HCT116 (cell line): ENCODE results near the gene NUDT11. TPM values are rescaled to one million over a fixed set of nuclear protein-coding genes. Genes with fewer than 3 reads are reported as not detected.
A peak's percentile ranks its signal among the peaks of the same experiment; 100 is the strongest.

Experiments used
- ATAC-seq: fragments of 200-7000 bp; cut with Tn5 transposase; 2 replicates; pipeline ENCODE4 v1.9.1; 2020; ENCODE audit warnings: mild to moderate bottlenecking, moderate library complexity
- BruUV-seq: library from RNA; stranded (reverse); fragments of 400-500 nt; replicated peaks from 2 replicates; lab custom pipeline; 2021; lab: Mats Ljungman, UMichigan
- CTCF ChIA-PET: fragments of 300-600 bp; sonication (Branson Sonifier 250); formaldehyde crosslinking; loops from one replicate; lab custom pipeline; 2021; ENCODE audit warnings: antibody characterized with exemption; lab: Charles Lee
- POLR2A ChIA-PET: fragments of 300-600, 350-600 bp; sonication (Branson Sonifier 250); formaldehyde crosslinking; loops from one replicate; lab custom pipeline; 2021; ENCODE audit warnings: antibody characterized with exemption; lab: Charles Lee
- RAD21 ChIA-PET, 2 experiments: fragments of 300-600 bp; sonication (Branson Sonifier 250); formaldehyde crosslinking; loops; one replicate each; lab custom pipeline; 2023; ENCODE audit warnings: low total read pairs in 2 of 2; ENCODE audit not compliant: uncharacterized antibody in 2 of 2, unreplicated experiment in 2 of 2, low non-redundant PET in 1 of 2; lab: Charles Lee
- DNase-seq: peaks from one replicate; pipeline ENCODE4 v3.0.0-alpha.2; 2010; ENCODE audit warnings: low read depth, low spot score
- H2AFZ ChIP-seq: fragments of 200-600 bp; shearing (Covaris generic), sonication (generic); 2 replicates; pipeline ENCODE4 v1.6.1; 2017; ENCODE audit warnings: low read depth, mixed run types, mixed read lengths, antibody characterized with exemption, low read length; ENCODE audit not compliant: poor library complexity, severe bottlenecking
- H3K27ac ChIP-seq: 2 replicates; pipeline ENCODE4 v1.5.1; 2012; ENCODE audit warnings: low read depth, low read length
- H3K27me3 ChIP-seq: fragments of 200-600 bp; sonication (generic); 2 replicates; pipeline ENCODE4 v1.6.1; 2016; ENCODE audit warnings: mixed run types, low read length, mixed read lengths; ENCODE audit not compliant: insufficient read depth
- H3K36me3 ChIP-seq, 2 experiments: fragments of 200-500 bp in 1 of 2; fragments of 200-600 bp in 1 of 2; sonication (Bioruptor generic) in 1 of 2; sonication (generic) in 1 of 2; 2 replicates each; pipeline versions ENCODE4 v1.5.1 to v1.6.1; 2014 to 2016; ENCODE audit warnings: low read length in 2 of 2, inconsistent platforms in 1 of 2, mixed read lengths in 1 of 2, mixed run types in 1 of 2; ENCODE audit not compliant: insufficient read depth in 2 of 2, control insufficient read depth in 1 of 2
- H3K4me1 ChIP-seq, 2 experiments: fragments of 200-600 bp in 1 of 2; sonication (generic) in 1 of 2; 2 replicates each; pipeline versions ENCODE4 v1.5.1 to v1.6.1; 2012 to 2017; ENCODE audit warnings: low read length in 2 of 2, inconsistent platforms in 1 of 2, mild to moderate bottlenecking in 1 of 2, mixed read lengths in 1 of 2, mixed run types in 1 of 2, moderate library complexity in 1 of 2; ENCODE audit not compliant: insufficient read depth in 2 of 2, control insufficient read depth in 1 of 2
- H3K4me2 ChIP-seq: fragments of 200-600 bp; sonication (generic); 2 replicates; pipeline ENCODE4 v1.6.1; 2017; ENCODE audit warnings: mixed run types, low read length, mixed read lengths
- H3K4me3 ChIP-seq, 2 experiments: fragments of 200-600 bp in 1 of 2; sonication (generic) in 1 of 2; replicated peaks in 1 of 2; 2 replicates each; pipeline ENCODE4 v1.5.1; 2011 to 2016; ENCODE audit warnings: low read length in 2 of 2, control low read depth in 1 of 2, low read depth in 1 of 2, mild to moderate bottlenecking in 1 of 2, mixed read lengths in 1 of 2, mixed run types in 1 of 2
- H3K79me2 ChIP-seq: fragments of 200-600 bp; sonication (generic); 2 replicates; pipeline ENCODE4 v1.6.1; 2017; ENCODE audit warnings: mild to moderate bottlenecking, mixed run types, low read length, moderate library complexity, mixed read lengths; ENCODE audit not compliant: insufficient read depth
- H3K9ac ChIP-seq: fragments of 200-600 bp; sonication (generic); 2 replicates; pipeline ENCODE4 v1.6.1; 2016; ENCODE audit warnings: low read length, mixed read lengths
- H3K9me2 ChIP-seq: fragments of 200-600 bp; sonication (generic), shearing (Covaris generic); 2 replicates; pipeline ENCODE4 v1.6.1; 2017; ENCODE audit warnings: mixed run types, mild to moderate bottlenecking, moderate library complexity; ENCODE audit not compliant: insufficient read depth
- H3K9me3 ChIP-seq, 2 experiments: fragments of 200-500 bp in 1 of 2; fragments of 200-600 bp in 1 of 2; sonication (Bioruptor generic) in 1 of 2; sonication (generic) in 1 of 2; 2 replicates each; pipeline ENCODE4 v1.6.1; 2014 to 2017; ENCODE audit warnings: low read length in 2 of 2, mixed read lengths in 2 of 2, inconsistent platforms in 1 of 2, low read depth in 1 of 2, mild to moderate bottlenecking in 1 of 2, mixed run types in 1 of 2, moderate library complexity in 1 of 2; ENCODE audit not compliant: control insufficient read depth in 1 of 2, insufficient read depth in 1 of 2
- H4K20me1 ChIP-seq: fragments of 200-600 bp; sonication (generic), shearing (Covaris generic); 2 replicates; pipeline ENCODE4 v1.6.1; 2017; ENCODE audit warnings: mixed run types, mild to moderate bottlenecking, moderate library complexity; ENCODE audit not compliant: insufficient read depth
- CBX3 ChIP-seq: IDR thresholded peaks from 2 replicates; pipeline ENCODE4 v1.6.1; 2012; ENCODE audit warnings: low read depth
- EZH2phosphoT487 ChIP-seq: fragments of 200-600 bp; IDR thresholded peaks from 2 replicates; pipeline ENCODE4 v1.6.1; 2018; ENCODE audit warnings: antibody characterized with exemption, borderline replicate concordance
- FOSL1 ChIP-seq: IDR thresholded peaks from 2 replicates; pipeline ENCODE4 v1.6.1; 2012; ENCODE audit warnings: low read depth
- RAD21 ChIP-seq: IDR thresholded peaks from 2 replicates; pipeline ENCODE4 v1.6.1; 2012; ENCODE audit warnings: low read depth, mild to moderate bottlenecking
- intact Hi-C: fragments of 100-400 bp; cut with micrococcal nuclease; formaldehyde crosslinking; loops from 2 replicates; pipeline ENCODE4 v1.10.0; 2022
- total RNA-seq: library from RNA; stranded (reverse); gene quantifications from one replicate; pipeline ENCODE4 v1.2.1, GENCODE V29; 2021; ENCODE audit not compliant: unreplicated experiment
- TF ChIP-seq, protein P1 (sequence below), 3 experiments: fragments of 200-600 bp in 1 of 3; sonication (generic) in 1 of 3; IDR thresholded peaks in 2 of 3; conservative IDR thresholded peaks in 1 of 3; 2 replicates each; pipeline ENCODE4 v1.5.1; 2012 to 2017; ENCODE audit warnings: low read depth in 2 of 3, low read length in 2 of 3, antibody characterized with exemption in 1 of 3, borderline replicate concordance in 1 of 3, control low read depth in 1 of 3, mild to moderate bottlenecking in 1 of 3, mixed read lengths in 1 of 3, mixed run types in 1 of 3, moderate library complexity in 1 of 3; ENCODE audit not compliant: insufficient read depth in 1 of 3

Gene NUDT11
- total RNA-seq, 1 experiment from 2014 or later, result not detected

DNA sequence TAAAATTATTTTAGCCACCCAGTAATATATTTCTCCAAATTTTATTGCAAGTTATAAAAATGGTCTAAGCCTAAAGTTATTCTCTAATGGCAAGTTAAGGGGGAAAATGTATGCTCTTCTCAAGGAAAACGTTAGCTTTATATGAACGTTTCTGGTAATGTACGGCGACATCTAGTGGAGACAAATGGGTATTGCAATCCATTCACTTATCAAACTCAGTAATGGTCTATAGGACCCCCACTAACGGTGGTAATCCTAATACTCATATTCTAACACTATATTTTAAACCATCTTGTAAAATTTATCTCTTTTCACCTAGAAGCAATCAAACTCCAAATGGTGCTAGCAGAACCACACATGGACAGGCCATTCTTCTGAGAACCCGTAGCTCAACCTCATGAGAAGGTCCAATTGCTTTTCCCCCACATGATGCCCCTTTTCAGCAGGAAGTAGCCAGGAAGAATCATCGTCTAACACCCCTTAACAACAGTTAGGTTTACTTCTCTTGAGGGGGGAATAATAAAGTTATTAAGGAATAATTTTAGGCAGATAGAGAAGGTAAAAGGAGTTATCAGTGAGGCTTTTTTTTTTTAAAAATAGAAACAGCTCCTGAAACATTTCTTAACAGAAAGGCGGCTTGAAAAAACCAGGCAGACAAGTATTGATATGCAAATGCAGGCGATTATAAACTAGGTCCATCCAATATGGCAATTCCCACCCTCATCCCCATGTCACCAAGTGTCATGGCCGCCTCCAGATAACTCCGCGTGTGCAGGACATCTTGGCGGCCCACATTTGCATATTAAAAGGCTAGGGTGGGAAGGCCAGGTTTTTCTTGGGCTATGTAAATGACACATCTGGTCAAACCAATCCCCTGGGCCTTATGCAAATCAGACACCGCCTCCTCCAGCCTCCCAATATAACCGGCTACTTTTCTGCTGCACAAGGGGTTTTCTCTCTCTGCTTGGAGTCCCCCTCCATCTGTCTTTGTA lies 35.0 kb downstream of the NUDT11 start:
- TF ChIP-seq CBX3, result no peak
- TF ChIP-seq RAD21, result peak; percentile 29; the same call in 1 of the 2 replicates
- TF ChIP-seq FOSL1, result no peak
- no peak for TF ChIP-seq EZH2phosphoT487
- TF ChIP-seq, protein P1, sequence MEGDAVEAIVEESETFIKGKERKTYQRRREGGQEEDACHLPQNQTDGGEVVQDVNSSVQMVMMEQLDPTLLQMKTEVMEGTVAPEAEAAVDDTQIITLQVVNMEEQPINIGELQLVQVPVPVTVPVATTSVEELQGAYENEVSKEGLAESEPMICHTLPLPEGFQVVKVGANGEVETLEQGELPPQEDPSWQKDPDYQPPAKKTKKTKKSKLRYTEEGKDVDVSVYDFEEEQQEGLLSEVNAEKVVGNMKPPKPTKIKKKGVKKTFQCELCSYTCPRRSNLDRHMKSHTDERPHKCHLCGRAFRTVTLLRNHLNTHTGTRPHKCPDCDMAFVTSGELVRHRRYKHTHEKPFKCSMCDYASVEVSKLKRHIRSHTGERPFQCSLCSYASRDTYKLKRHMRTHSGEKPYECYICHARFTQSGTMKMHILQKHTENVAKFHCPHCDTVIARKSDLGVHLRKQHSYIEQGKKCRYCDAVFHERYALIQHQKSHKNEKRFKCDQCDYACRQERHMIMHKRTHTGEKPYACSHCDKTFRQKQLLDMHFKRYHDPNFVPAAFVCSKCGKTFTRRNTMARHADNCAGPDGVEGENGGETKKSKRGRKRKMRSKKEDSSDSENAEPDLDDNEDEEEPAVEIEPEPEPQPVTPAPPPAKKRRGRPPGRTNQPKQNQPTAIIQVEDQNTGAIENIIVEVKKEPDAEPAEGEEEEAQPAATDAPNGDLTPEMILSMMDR (IDR thresholded peaks at IDR 0.05 in 2 of 3, conservative IDR thresholded peaks at IDR 0.05 in 1 of 3; ENCODE audit: borderline replicate concordance in 1 of 3, insufficient read depth in 1 of 3, low read depth in 2 of 3, low read length in 2 of 3), result peak in 2 of 3 experiments; percentile 42 to 59; a peak in 4 of 6 replicates
- TF ChIP-seq, all 23 proteins: peak for 2
- Histone ChIP-seq H3K27me3 (no peaks in the 10 kb centered on the region), H3K4me3 (no peak overlapping the region), H3K36me3 (no peaks in the 10 kb centered on the region), H4K20me1 (no peaks in the 10 kb centered on the region), H3K27ac (no peak overlapping the region), H3K9me2 (no peaks in the 10 kb centered on the region), H3K4me1 (no peaks in the 10 kb centered on the region), H2AFZ (no peak overlapping the region), H3K9me3 (no peaks in the 10 kb centered on the region), H3K79me2 (no peaks in the 10 kb centered on the region), H3K4me2 (no peak overlapping the region), H3K9ac (no peak overlapping the region)
- ATAC-seq (no peak), DNase-seq (peak; percentile 7)
- ChIA-PET RAD21 (no interaction called here), CTCF (interaction anchor here (0.6 to 1.6 kb wide), 8 partner anchors 9 to 312 kb away, joined by 3 to 13 read pairs (median 7); no protein-coding TSS in a partner anchor), POLR2A (no interaction called here)
- intact Hi-C loops, result no loop called here
- no TSS peak for BruUV-seq
